ENCODE results near the gene TCEAL9.

DNA sequence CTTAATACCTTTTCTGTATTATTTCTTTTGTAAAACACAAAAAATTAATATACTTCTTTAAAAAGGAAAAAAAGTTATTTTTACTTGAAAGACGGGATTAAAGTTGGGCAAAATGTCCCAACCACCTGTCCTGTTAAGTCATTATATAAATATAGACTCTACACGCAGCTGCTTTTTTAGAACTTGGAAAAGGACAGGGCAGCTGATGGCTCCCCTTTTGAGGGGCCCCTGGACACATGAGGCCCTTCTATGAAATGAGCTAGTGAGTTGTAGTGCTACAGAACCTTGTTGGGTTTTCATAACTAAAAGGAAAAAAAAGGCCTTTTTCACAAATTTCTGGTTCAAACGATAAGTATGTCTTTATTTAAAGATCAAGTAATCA, 44.9 kb upstream of the TCEAL9 start:
- TF ChIP-seq ZNF654 (tag by site-specific recombination; IDR thresholded peaks at IDR 0.05; ENCODE audit: low read depth) = no peak
- TF ChIP-seq ZNF792 (tag by site-specific recombination; IDR thresholded peaks at IDR 0.05) = no peak
- TF ChIP-seq, protein P1, sequence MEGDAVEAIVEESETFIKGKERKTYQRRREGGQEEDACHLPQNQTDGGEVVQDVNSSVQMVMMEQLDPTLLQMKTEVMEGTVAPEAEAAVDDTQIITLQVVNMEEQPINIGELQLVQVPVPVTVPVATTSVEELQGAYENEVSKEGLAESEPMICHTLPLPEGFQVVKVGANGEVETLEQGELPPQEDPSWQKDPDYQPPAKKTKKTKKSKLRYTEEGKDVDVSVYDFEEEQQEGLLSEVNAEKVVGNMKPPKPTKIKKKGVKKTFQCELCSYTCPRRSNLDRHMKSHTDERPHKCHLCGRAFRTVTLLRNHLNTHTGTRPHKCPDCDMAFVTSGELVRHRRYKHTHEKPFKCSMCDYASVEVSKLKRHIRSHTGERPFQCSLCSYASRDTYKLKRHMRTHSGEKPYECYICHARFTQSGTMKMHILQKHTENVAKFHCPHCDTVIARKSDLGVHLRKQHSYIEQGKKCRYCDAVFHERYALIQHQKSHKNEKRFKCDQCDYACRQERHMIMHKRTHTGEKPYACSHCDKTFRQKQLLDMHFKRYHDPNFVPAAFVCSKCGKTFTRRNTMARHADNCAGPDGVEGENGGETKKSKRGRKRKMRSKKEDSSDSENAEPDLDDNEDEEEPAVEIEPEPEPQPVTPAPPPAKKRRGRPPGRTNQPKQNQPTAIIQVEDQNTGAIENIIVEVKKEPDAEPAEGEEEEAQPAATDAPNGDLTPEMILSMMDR (tag by site-specific recombination; IDR thresholded peaks at IDR 0.05) = no peak
- no peak for TF ChIP-seq ZNF274 (IDR thresholded peaks at IDR 0.05; ENCODE audit: low read length)
- TF ChIP-seq ZNF274 (tag by site-specific recombination; IDR thresholded peaks at IDR 0.05; ENCODE audit: borderline replicate concordance) = no peak
- TF ChIP-seq ZNF549 (tag by site-specific recombination; IDR thresholded peaks at IDR 0.05) = no peak
- no peak for TF ChIP-seq SETDB1 (IDR thresholded peaks at IDR 0.05; ENCODE audit: insufficient read length, low read length)
- TF ChIP-seq OVOL3 (tag by site-specific recombination; IDR thresholded peaks at IDR 0.05) = no peak
- TF ChIP-seq SP2 (tag by site-specific recombination; IDR thresholded peaks at IDR 0.05) = no peak
- TF ChIP-seq, protein P2, sequence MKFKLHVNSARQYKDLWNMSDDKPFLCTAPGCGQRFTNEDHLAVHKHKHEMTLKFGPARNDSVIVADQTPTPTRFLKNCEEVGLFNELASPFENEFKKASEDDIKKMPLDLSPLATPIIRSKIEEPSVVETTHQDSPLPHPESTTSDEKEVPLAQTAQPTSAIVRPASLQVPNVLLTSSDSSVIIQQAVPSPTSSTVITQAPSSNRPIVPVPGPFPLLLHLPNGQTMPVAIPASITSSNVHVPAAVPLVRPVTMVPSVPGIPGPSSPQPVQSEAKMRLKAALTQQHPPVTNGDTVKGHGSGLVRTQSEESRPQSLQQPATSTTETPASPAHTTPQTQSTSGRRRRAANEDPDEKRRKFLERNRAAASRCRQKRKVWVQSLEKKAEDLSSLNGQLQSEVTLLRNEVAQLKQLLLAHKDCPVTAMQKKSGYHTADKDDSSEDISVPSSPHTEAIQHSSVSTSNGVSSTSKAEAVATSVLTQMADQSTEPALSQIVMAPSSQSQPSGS (tag by site-specific recombination; IDR thresholded peaks at IDR 0.05; ENCODE audit: low read depth) = no peak
- TF ChIP-seq, protein P3, sequence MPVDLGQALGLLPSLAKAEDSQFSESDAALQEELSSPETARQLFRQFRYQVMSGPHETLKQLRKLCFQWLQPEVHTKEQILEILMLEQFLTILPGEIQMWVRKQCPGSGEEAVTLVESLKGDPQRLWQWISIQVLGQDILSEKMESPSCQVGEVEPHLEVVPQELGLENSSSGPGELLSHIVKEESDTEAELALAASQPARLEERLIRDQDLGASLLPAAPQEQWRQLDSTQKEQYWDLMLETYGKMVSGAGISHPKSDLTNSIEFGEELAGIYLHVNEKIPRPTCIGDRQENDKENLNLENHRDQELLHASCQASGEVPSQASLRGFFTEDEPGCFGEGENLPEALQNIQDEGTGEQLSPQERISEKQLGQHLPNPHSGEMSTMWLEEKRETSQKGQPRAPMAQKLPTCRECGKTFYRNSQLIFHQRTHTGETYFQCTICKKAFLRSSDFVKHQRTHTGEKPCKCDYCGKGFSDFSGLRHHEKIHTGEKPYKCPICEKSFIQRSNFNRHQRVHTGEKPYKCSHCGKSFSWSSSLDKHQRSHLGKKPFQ (tag by site-specific recombination; IDR thresholded peaks at IDR 0.05) = no peak
